EH (cell line): ENCODE results near the gene CBX5.

ENCODE experiments used
- DNase-seq: peaks from one replicate; pipeline ENCODE4 v3.0.0-alpha.2; 2015; ENCODE audit warnings: low read depth

CBX5 gene

DNA sequence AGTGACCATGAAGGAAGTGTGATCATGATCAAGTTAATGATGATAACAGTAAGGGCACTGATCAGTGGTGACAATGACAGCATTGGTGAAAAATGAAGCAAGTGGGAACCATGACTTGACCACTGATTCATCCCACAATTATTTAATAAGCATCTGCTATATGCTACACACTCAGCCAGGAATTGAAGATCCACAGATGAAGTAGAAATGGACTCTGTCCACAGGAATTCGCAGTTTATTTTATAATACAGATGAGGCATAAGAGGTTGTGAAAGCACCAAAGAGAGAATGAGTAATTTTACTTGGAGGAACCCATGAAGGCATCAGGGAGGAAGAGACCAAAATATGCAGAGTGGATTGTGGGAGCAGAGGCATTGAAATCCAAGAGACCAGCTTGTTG is 57.3 kb downstream of the CBX5 start:
- peak; percentile 99 for DNase-seq

DNA sequence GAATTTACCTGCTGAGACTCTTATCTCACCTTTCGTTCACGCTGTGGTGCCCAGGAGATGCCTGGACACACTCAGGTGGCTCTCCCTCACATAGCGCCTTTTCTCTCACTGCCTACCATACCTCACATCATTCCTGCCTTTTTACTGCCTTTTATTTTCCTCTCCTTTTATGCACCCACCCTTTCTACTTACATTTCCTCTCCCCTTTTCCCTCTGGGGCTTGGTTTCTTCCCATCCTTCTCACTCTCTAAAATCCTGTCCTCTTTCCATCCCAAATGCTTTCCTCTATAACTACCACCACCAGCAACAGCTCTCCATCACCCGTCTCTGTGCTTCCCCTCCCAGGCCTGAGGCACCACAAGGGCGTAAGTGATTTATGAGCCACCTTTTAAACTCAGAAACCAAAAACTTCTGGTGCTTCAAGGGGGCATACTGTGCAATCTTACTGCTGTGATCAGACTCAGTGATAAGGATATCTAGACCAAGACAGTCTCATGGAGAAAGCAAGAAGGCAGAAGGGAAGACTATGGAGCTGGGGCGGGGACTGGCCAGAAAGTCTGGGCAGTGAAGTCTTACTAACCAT is 58.4 kb downstream of the CBX5 start:
- DNase-seq, result peak; percentile 66

DNA sequence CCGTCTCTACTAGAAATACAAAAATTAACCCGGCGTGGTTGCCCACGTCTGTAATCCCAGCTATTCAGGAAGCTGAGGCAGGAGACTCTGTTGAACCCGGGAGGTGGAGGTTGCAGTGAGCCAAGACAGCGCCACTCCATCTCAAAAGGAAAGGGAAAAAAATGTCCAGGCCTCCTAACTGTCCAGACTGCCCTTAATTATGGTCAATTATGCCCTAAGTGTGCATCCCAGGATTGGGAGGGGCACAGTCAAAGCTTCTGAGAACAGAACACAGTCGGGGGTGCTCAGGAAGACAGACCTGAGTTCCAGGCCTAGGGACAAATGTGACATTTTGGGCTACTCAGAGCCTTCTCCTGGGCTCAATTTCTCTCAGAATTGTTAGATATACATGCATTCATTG is 59.4 kb downstream of the CBX5 start:
- no peak for DNase-seq

DNA sequence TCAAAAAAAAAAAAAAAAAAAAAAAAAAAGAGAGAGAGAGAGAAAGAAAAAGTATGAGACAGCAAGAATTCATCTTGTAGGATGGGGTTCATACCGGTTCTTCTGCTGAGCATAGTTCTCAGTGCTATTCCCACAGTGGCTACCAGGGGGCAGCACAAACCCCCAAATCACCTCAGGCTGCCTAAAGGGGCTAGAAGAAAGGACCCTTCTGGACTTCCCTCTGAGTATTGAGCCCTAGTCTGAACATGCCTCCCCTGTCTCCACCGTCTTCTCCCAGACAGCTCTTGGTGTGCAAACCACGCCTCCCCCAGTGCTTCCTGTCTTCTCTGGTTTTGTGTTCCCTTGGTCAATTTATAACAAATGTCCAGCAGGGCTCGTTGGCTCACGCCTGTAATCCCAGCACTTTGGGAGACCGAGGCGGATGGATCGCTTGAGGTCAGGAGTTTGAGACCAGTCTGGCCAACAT is 59.8 kb downstream of the CBX5 start:
- DNase-seq, result peak; percentile 84

DNA sequence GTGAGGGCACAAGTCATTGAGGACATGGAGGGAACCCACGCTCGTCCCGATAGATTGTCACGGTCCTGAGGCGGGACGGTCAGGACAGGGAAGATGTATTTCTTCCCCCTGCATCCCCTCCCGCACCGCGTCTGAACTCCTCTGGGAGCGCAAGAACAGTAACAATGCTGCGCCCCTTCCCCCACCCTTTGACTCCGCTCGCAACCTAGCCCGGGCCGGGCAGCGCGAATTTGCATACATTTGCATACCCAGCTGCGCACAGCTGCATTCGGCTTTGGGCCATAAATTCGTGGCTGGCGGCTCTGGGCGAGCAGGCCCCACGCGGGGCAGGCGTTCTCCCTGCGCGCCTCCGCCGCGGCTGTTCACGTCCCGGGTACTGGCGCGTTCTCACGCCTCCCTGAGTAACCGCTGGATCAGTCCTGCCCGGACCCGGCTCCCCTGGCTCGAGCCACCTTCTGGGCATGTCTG is 62.1 kb downstream of the CBX5 start:
- DNase-seq, result no peak

DNA sequence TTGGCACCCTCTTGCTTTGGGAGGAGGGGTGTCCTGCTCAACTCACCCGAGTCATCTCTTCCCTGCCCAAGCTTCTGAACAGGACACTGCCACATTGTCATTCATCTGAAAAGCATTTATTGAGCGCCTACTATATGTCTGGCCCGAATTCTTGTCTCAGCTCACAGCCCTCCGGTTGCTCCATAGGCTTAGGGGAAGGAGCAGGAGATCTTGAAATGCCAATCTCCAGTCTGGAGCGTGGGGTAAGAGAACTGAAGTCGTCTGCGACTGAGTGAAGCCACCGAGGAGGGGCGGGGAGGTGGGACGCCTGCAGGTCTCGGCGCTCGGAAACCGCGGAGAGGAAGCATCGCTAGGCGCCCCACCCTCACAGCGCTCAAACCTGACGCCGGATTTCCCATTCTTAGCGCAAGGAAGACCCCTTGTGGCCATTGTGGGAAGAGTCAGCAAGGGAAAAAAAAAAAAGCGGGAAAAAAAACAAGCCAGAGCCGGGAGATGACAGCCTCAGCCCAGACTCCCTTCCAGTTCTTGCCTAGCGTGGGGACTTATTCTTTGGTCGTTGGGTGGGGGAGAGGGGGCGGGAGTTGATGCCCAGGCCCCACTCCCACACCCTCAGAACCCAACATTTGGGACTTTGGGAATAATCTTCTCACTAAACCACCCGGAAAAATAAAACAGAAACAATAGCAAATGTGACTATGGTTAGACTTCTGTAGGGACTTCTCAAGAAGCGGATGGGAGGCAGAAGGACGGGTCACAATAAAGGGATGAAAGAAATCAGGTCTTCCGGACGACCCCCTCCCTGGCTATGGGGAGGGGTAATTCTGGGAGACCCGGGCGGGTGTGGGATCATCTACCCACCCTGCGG is 62.9 kb downstream of the CBX5 start:
- peak; percentile 82 for DNase-seq

DNA sequence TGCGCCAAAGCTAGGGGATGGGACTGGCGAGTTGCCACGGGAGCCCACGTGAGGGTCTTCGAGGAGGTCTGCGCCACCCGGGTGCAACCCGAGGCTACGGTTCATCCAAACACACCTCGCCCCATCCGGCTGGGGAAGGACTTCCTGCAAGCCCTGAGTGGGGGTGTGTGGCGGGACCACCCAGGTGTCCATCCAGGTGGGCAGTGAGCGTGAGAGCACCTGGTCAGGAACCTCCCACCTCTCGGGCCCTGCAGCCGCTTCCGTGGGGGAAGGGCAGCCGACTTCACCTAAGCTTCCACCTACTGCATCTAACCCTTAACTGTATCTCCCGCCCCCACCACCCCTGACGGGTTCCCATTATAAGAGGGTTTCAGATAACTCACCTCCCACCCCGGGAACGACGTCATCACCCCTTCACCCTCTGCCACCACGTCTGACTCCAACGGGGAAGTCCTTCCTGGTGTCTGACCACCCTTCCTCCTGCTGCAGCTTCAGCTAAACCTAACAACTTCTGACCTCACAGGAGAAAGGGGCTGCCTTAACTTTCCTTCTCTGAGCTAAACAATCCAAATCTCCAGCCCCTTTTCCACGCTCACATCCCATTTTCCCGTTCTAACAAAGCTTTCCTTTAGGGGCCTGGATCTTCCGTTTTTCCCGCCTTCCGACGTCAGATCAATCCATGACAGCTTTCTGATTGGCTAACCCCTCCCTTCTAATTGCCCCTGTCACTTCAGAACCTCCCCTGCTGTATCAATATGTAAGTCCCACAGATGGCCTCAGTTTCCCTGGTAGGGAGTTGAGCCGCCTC is 63.7 kb downstream of the CBX5 start:
- DNase-seq, result no peak

DNA sequence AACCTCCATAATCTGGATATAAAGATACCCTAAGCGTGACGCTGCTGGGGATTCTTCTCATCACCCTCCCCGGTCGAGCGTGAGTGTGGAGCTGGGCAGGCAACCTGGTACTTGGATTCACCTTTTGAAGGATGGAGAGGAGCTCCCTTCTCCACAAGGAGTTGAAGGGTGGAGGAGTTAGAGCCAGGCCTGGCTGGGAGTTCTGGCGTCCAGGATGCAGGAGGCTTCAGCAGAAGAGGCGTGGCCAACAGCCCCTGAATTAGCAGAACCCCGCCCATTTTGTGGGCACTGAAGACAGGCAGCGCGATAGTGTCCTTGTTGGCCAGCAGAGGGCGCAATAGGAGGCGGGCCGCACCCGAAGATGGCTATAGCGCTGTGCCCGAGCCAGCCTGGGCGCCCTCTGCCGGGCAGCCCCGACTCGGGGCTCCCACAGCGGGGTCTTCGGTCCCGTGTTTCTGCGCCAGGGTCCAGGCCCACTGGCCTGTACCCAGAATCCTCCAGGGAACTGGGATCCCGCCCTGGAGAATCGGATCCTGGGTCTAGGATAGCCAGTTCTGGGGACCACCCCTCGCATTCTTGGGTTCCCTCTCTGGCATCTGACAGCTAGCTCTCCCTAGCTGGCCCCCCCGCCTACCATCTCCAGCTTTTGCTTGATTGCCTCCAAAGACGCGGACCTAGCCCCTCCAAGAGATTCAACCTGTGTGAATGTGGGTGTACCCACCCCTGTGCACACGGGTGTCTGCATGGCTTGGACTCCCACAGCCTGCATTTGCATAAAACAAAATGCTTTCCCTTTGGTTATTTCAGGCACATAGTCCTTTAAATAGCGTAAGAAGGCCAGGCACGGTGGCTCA is 65.1 kb downstream of the CBX5 start:
- peak; percentile 93 for DNase-seq

DNA sequence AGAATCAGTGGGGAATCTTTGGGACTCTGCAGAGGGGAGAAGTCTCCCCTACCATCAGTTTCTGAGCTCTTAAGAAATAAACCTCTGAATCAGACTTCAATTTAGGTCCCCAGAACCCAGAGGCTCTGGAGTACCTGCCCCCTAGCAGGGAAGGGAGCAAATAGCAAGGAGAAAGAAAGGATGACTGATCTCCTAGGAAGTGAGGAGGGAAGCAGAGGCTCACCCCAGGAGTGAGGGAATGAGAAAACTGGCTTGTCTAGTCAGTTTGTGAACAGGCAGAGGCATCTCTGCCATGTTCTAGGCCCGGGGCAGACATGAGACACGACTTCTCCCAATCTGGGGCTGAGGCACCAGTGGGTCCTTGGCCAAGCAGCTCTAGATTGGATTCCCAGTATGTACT is 66.8 kb downstream of the CBX5 start:
- no peak for DNase-seq

DNA sequence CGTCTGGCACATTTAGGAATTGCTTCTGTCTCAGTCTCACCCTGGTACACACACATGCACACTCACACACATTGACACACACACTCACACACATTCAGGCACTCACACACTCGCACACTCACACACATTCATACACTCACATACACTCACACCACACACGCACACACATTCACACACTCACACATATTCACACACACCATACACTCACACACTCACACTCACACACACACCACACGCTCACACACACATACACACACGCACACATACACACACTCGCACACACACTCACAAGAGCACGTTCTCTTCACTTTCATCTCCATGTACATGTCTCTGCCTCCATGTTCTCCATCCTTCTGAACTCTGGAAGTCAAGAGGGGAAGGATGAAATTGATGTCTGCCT is 68.0 kb downstream of the CBX5 start:
- no peak for DNase-seq

DNA sequence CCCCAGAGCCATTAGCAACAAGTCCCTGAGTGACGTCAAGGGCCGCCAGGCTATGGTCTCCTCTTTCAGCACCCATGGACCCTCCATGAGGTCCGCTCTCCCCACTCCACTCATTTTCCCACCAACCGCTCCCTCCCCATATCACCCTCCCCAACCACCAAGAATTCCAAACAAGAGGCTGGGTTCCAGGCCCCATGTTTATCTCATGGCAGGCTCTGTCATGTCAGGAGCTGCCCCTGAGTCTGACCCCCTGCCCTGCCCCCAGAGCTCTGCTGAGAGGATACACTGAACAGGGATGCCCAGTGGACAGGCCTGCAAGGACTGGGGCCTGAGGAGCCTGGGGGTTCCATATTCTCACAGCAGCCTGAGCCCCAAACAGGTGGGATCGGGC is 69.5 kb downstream of the CBX5 start:
- DNase-seq, result no peak

DNA sequence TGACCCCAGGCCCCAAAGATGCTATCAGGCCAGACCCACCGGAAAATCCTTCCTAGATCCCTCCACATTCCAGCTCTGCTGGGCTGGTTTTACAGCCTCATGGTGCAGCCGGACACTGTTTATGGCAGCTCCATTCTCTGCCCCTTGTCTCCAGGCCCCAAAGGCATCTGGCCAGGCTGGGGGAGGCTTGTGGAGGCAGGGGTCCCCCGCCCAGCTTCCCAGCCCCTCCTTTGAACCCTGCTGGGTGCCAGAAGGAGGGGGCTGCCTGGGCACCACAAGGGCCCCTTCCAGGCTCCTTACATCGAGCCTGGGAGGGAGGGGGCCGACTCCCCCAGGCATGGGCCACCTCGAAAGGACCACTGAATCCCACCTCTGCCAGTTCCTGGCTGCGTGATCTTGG is 71.3 kb downstream of the CBX5 start:
- no peak for DNase-seq

DNA sequence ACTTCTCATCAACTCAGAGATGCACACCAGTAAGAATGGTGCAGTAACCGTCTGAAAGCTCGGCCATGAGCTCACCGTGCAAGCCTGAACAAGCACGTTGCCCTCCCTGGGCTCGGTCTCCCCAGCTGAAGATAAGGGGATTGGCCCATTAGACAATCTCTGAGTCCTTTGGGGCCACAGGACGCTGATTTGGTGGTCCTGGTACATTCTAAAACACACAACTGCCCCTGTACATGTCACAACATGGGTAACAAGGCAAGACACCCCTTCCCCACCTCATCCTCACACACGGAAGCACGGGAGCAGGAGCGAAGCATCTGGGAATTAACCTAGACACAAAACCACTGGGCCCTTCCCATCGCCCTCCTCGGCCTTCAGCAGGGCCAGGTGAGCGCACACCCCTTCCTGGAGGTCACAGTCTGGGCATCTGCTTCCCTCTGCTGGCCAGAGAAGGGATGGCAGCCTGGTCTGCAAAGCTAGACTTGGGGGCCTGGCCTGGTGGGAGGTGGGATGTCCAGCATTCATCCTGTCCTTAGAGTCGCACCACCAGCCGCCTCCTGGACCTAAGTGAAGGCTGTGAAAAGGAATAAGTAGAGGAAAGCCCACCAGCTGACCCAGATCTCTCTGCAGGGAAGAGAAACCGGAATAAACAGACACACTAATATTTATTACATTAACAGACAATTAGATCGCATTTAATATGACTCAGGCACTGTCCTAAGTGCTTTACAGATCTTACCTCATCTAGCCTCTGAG is 72.2 kb downstream of the CBX5 start:
- peak; percentile 64 for DNase-seq

DNA sequence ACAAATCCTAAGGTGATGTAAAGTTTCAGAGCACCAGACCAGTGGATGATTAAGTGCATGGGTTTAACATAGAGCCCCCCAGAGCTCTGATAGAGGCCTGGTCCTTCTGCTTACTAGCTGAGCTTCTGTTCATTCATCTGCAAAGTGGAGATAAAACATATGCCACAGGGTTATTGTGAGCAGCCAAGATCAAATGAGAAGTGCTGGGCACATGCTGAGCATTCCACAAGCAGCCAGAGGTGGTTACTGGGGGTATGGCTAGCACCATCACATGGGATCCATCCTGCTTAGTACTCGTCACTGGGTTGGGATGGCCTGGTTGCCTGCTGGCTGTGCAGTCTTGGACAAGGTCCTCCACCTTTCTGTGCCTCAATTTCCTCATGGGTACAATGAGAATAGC is 73.1 kb downstream of the CBX5 start:
- DNase-seq, result no peak

DNA sequence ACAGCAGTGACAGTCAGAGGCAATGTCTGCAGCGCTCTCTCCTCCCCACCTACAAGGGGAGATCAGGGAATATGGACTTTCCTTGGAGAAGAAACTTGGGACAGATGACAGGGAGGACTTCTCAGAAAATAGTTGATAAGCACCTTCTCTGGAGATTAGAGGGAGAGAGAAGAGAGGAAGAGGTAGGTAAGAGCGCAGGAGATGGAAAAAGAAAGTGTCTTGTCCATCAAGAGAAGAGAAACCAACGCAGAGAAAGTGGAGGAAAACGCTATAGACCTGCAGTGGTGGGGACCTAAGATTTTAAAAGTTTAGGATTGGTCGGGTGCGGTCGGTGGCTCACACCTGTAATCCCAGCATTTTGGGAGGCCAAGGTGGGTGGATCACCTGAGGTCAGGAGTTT is 75.6 kb downstream of the CBX5 start:
- no peak for DNase-seq

DNA sequence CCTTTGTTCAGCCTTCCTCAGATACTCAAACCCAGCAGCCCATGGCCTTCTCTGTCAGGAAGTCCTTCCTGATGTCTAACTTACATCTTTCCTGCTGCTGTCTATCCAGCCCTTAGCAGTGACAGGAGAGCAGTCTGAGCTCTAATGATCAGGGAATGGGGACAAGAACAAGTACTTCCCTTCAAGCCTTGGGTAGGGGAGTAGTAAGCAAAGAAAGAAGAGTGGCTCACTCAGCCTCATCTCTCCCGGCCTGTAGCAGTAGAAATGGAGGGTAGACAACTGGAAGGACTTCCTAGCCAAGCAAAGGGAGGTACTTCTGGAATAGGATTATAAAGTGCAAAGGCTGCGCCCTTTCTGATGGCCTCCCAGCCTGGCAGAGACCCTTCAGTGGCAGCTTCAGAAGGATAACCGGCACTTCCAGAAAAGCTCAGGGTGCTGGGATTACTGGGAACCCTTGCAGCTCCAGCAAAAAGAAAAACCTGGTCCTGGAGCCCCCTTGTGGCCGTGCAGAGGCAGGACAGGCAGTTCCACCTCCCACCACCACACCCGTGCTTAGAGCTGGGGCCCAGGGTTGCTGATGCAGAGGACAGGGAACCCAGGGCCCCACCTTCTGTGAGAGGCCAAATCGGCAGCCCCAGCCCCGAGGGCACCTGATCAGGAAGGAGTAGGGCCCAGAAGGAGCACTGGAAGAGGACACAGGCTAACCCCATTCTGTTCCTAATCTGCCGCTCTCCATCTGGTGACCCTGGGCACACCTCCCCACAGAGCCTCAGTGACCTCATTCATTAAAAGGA is 78.7 kb downstream of the CBX5 start:
- peak; percentile 82 for DNase-seq

DNA sequence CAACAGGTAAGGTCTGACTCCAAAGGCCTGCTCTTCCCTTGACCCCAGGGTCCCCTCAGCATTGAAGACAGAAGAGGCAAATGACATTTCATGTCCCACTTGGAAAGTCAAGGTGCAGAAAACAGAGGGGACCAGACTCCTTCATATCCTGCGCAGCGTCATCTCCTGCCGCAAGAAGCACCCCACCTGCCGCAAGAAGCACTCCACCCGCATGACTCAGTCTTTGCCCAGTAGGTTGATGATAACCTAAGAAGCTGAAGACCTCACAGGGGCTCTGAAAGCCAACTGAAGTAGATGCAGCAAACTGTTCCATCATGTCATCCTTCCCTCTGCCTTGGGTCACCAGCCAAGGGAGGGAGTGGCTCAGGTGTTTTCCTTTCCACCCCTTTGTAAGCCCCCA is 79.5 kb downstream of the CBX5 start:
- DNase-seq, result no peak

DNA sequence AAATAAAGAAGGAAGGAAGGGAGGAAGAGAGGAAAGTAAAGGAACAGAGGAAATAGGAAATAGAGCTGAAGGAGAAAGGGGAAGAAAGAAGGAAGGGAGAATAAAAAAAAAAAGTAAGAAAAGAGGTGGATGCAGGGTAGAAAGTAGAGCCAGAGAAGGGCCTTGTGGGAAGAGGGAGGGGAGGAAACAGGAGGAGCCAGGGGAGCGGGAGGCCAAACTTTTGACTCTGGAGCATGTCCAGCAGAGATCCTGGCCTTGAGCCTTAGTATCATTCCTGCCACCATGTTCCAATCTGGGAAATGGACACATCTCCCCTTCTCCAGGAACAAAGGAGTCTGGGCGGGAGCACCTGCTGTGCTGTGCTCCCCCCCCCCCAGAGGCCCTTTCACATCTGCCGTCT is 80.0 kb downstream of the CBX5 start:
- DNase-seq, result no peak

DNA sequence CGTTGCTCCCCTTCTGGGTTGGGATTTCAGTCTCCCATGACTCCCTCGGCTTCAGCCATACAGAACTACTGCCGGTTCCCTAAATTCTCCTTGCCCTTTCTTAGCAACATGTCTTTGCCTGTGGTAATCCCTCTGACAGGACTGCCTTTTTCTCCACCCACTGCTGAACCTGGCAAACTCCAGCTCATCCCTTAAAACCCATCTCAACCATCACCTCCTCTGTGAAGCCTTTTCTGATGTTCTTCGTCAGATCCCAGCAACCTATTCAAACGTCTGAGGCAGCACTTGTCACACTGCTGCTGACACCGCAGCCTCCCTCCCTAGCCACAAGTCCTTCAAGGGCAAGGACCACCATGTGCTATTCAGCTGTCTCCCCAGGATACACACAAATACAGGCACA is 80.9 kb downstream of the CBX5 start:
- no peak for DNase-seq

DNA sequence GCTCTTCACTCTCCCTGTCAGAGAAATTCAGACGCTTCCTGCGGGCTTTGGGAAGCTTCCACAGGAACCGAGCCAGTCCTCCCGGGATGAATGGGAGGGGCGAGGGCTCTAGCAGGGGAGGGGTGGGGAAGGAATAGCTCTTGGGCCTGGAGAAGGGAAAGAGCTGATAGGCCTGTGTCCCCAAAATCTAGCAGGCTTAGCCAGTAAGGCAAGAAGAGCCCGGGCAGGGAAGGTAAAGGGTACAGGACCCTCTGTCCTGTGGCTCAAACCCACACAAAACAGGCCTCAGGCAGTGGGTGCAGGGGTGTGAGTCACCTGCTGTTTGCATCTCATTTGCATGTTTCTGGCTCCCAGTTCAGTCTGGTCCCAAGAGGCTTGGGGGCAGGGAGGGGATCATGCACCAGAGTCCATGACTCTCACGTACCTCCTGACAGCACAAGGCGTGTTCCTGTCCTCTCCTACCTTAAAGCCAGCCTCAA is 82.5 kb downstream of the CBX5 start:
- DNase-seq, result peak; percentile 62
